Epithelial cell of esophagus (primary cell): ENCODE measurements around the gene SLC6A1.

Experiments
- DNase-seq: peaks from one replicate; pipeline ENCODE4 v3.0.0; 2010; ENCODE audit warnings: low read depth
- H3K4me3 ChIP-seq: 2 replicates; pipeline ENCODE4 v1.5.1; 2011; ENCODE audit warnings: mild to moderate bottlenecking, low read length, control low read depth
- TF ChIP-seq, protein P1 (sequence below): IDR thresholded peaks from 2 replicates; pipeline ENCODE4 v1.5.1; 2011; ENCODE audit warnings: low read depth, mild to moderate bottlenecking, low read length, control low read depth, inconsistent platforms; ENCODE audit not compliant: insufficient read depth; ENCODE audit errors: missing control alignments

Gene SLC6A1

DNA sequence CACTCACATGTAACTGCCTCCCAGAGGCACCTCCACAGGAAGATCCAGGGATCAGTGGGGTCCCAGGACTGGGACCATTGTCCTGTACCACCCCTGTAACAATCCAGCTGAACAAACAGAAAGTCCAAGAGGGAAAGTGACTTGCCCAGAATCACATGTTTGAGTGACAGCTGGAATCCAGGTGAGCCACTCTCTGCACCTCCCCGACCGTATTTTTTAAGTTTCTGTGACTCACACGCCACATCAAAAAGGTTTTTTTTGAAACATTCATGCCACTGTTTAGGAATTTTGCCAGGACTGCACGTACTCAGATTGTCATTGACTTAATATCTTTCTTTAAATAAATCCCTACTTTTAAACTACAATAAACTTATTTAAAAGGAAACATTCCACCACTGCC, 9.8 kb upstream of the SLC6A1 start:
- TF ChIP-seq, protein P1, sequence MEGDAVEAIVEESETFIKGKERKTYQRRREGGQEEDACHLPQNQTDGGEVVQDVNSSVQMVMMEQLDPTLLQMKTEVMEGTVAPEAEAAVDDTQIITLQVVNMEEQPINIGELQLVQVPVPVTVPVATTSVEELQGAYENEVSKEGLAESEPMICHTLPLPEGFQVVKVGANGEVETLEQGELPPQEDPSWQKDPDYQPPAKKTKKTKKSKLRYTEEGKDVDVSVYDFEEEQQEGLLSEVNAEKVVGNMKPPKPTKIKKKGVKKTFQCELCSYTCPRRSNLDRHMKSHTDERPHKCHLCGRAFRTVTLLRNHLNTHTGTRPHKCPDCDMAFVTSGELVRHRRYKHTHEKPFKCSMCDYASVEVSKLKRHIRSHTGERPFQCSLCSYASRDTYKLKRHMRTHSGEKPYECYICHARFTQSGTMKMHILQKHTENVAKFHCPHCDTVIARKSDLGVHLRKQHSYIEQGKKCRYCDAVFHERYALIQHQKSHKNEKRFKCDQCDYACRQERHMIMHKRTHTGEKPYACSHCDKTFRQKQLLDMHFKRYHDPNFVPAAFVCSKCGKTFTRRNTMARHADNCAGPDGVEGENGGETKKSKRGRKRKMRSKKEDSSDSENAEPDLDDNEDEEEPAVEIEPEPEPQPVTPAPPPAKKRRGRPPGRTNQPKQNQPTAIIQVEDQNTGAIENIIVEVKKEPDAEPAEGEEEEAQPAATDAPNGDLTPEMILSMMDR = no peak
- peak; percentile 79 for DNase-seq
- no peak overlapping the region for H3K4me3 ChIP-seq

DNA sequence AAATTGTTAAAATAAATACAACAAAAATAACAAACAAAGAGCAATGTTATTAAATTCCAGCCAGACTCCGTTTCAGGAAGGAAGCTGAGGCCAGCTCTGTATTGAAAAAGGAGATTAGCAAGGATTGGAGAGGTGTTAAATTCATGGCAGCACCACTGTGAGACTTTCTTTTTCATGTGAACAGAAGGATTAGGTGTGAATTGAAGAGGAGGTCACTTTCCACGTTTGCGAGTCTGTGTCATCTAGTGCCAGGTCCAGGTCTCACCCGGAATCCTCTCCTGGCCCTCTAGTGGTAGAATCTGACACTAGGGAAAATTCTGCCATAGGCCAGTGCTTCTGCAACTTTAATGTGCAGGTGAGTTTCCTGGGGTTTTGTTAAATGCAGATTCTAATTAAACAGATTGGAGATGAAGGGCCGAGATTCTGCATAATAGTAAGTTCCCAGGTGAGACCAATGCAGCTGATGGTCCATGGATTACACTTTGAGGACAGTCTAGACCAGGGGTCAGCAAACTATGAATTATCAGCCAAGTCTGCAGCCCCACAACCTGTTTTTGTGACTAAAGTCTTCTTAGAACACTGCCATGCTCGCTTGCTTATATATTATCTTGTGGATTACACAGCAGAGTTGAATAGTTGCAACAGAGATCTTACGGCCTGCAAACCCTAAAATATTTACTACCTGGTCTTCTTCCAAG, 9.2 kb upstream of the SLC6A1 start:
- TF ChIP-seq, protein P1 = peak; percentile 90
- no peak overlapping the region for H3K4me3 ChIP-seq
- DNase-seq = peak; percentile 63

DNA sequence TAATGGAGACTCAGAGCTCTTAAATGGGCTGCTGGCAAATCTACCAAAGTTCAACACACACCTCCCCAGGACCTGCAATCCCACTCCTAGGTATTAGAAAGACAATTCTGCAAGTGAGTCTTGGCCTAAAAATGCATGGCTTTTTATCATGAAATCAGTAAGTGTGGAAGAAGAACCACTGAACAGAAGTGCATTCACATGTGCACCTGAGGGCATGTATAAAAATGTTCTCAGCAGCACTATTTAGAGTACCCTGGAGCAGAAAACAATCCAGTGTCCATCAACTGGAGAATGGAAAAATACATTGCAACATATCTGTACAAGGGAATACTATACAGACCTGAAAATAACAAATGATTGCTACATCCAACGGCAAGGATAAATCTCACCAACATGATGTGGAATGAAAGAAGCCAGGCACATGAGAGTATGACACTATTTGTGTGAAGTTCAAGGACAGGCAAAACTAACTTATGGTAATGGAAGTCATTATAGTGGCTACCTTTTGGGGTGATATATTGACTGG, 8.1 kb upstream of the SLC6A1 start:
- no peak for DNase-seq
- H3K4me3 ChIP-seq = no peak overlapping the region
- TF ChIP-seq, protein P1 = no peak

DNA sequence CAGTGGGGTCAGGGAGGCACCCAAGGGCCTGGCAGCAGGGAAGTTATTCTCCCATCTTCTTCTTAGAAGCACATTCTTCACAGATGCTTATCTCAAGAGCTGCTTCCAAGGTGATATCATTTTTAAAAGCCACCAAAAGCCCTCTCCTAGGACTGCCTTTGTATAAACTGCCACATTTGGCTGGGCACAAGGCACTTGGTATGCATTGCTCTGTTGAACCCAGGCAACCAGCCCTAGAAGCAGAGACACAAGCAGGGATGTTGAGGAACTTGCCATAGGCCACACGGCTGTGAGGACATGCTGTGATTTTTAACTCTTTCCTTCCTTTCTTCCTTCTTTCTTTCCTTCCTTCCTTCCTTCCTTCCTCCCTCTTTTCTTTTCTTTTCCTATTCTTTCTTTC, 7.4 kb upstream of the SLC6A1 start:
- TF ChIP-seq, protein P1 = no peak
- H3K4me3 ChIP-seq = no peak overlapping the region
- no peak for DNase-seq

DNA sequence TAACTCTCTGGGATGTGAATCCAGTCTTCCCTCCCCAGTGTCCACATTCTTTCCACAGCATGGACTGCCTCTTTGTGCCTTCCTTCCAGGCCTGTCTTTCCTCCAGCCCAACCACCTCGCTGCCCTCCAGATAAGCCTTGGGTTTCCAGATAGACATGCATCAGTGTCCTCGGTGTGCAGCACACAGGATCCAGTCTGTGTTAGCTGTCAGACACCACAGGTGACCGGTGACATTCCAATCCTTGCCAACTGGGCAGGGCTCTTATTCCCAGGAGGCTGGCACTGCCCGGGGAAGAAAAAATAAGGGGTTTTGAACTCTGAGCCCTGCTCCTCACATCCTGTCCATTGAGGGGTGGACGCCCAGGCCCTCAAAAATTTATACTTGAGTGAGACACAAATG, 6.0 kb upstream of the SLC6A1 start:
- H3K4me3 ChIP-seq = no peak overlapping the region
- TF ChIP-seq, protein P1 = no peak

DNA sequence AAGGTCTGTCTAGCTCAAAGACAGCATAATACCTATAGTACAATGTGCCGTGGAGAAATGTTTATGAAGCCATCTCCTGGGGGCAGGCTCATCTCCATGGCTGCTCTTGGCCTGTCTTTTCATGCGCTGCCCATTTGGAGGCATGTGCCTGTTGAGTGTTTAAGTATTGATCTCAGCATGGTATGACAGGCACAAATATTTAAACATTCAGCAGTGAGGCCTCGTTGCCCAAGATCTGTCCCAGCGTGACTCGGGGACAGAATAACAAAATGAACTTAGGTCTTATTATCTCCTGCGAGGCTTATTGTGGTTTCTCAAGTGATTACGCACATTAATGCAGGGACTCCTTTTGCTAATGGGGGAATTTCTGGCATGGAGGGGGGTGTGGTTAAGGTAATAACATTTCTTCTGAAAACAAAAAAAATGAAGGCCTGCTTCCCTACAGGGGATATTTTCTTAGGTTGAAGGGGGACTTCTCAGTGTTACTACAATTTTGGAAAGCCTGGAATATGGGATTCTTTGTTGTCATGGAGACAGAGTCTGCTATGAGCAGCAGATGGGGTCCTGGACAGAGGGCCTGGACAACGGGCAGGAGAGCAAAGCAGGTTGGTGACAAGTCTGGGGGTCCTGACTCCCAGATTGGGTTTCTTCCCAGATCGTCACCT, 4.4 kb upstream of the SLC6A1 start:
- TF ChIP-seq, protein P1 = no peak
- DNase-seq = no peak
- no peak overlapping the region for H3K4me3 ChIP-seq

More for the DNA sequence above, 6.0 kb upstream of the SLC6A1 start:
- no peak for DNase-seq
